ENCODE results near the gene FAM200A. TPM values are rescaled to one million over a fixed set of nuclear protein-coding genes. Genes with fewer than 3 reads are reported as not detected.
"Not testable (repeated sequence)": the region's sequence is repeated elsewhere in the genome, so short reads cannot be mapped to it uniquely, and the experiment has no call there.

FAM200A gene
- total and polyA plus RNA-seq, 12 donors: 4.0 to 10.7 (median 7.3) TPM

DNA sequence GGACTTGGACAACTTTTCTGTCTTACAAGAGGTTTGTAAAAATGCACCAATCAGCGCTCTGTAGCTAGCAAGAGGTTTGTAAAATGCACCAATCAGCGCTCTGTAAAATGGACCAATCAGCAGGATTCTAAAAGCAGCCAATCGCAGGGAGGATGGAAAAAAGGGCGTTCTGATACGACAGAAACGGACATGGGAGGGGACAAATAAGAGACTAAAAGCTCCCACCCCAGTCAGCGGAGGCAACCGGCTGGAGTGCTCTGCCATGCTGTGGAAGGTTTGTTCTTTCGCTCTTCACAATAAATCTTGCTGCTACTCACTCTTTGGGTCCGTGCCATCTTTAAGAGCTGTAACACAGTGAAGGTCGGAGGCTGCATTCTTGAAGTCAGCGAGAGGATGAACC lies 50.7 kb downstream of the FAM200A start:
- peak overlapping the region in 3 of 5 donors; percentile 92 to 96 (median 92) for H3K27ac ChIP-seq
- H3K9me3 ChIP-seq (replicated peaks in 1 of 3); intact Hi-C loops (cut with DNase I); H3K27me3 ChIP-seq; H3K36me3 ChIP-seq (replicated peaks in 1 of 2): not testable (repeated sequence)
- DNase-seq: peak; percentile 41 to 77 (median 66)
- H3K4me3 ChIP-seq: peak overlapping the region in 1 of 4 donors; percentile 82
- peaks cover 31 to 34% of the 10 kb centered on the region in 2 donors for H3K4me1 ChIP-seq (replicated peaks in 1 of 2)
- WGBS, 4 donors: 59 to 74% (median 61%) methylated on average over 10 to 12 of the region's 12 CpGs
- TF ChIP-seq POLR2A (IDR thresholded peaks at IDR 0.05): peak in 1 of 2 donors; percentile 55

DNA sequence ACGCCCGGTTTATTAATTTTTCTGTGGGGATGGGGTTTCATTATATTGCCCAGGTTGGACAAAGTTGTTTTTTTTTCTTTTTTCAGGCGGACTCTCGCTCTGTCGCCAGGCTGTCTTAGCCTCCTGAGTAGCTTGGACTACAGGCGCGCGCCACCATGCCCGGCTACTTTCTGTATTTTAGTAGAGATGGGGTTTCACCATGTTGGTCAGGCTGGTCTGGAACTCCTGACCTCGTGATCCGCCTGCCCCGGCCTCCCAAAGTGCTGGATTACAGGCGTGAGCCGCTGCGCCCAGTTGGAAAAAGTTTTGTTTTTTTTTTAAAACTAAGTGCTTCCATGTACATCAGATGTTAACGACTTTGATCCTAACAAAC lies 51.3 kb downstream of the FAM200A start:
- intact Hi-C loops (cut with DNase I): no loop called here
- Histone ChIP-seq H3K9me3 (replicated peaks in 1 of 3) (no peaks in the 10 kb centered on the region), H3K36me3 (replicated peaks in 1 of 2) (peaks cover 0 to 11% of the 10 kb centered on the region in 2 donors), H3K27ac (peak overlapping the region in 4 of 5 donors; percentile 86 to 96 (median 92)), H3K4me3 (peak overlapping the region; percentile 43 to 91 (median 70)), H3K4me1 (replicated peaks in 1 of 2) (peaks cover 25 to 27% of the 10 kb centered on the region in 2 donors), H3K27me3 (no peaks in the 10 kb centered on the region)
- peak in 1 of 7 donors; percentile 57 for DNase-seq
- TF ChIP-seq POLR2A (IDR thresholded peaks at IDR 0.05): no peak
- TF ChIP-seq, protein P1, sequence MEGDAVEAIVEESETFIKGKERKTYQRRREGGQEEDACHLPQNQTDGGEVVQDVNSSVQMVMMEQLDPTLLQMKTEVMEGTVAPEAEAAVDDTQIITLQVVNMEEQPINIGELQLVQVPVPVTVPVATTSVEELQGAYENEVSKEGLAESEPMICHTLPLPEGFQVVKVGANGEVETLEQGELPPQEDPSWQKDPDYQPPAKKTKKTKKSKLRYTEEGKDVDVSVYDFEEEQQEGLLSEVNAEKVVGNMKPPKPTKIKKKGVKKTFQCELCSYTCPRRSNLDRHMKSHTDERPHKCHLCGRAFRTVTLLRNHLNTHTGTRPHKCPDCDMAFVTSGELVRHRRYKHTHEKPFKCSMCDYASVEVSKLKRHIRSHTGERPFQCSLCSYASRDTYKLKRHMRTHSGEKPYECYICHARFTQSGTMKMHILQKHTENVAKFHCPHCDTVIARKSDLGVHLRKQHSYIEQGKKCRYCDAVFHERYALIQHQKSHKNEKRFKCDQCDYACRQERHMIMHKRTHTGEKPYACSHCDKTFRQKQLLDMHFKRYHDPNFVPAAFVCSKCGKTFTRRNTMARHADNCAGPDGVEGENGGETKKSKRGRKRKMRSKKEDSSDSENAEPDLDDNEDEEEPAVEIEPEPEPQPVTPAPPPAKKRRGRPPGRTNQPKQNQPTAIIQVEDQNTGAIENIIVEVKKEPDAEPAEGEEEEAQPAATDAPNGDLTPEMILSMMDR (IDR thresholded peaks at IDR 0.05): no peak
- 43 to 58% (median 47%) methylated on average over 15 to 16 of the region's 16 CpGs for WGBS, 4 donors

DNA sequence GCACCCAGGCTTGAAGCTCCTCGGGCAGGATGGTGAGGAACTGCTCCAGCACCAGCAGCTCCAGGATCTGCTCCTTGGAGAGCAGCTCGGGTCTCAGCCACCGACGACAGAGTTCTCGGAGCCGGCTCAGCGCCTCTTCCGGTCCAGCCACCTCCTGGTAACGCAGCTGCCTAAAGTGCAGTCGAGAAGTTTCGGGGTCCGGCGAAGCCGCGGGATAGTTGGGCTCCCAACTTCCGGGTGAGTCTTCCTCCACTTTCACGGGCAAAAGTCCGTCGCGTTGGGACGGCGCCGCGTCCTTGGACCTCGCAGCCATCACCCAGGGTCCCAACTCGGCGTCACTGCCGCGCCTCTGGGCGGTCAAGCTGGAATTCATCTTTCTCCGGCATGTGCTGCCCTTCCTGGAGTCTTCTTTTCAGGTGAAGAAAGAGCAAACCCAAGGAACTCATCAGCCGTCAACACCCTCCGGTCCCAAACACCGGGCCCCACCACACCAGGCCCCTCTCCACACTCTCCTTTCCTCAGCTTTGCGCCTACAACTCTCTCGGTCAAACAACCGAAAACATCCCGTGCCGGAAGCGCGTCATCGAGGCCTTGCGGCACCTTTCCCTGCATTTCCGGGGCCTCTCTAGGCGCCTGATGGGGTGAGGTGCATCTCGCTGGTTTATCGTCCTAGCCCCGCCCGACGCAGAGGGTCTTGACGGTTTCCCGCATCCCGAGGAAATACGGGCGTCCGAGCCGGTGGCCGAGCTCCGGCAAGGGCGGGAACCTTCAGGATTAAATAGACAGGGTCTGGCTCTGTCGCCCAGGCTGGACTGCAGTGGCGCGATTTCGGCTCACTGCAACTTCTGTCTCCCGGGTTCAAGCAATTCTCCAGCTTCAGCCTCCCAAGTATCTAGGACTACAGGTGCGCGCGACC lies 51.9 kb downstream of the FAM200A start, which contains the start of gene ZNF394:
ZNF394 (minus strand) TSS at position 561 of the 916 bp plus-strand sequence; CDS start at position 373, 188 bp downstream.
- DNase-seq: peak; percentile 89 to 96 (median 92)
- TF ChIP-seq, protein P1 (IDR thresholded peaks at IDR 0.05): no peak
- TF ChIP-seq POLR2A (IDR thresholded peaks at IDR 0.05): peak; percentile 8 to 83
- intact Hi-C loops (cut with DNase I): loop anchor here in 1 of 2 donors (5.0 kb wide), 1 partner anchor 52 kb away; the partner anchor contains the start of gene FAM200A
- Histone ChIP-seq H3K36me3 (replicated peaks in 1 of 2) (peaks cover 0 to 13% of the 10 kb centered on the region in 2 donors), H3K27ac (peak within 1 kb of the TSS; percentile 86 to 96 (median 92)), H3K27me3 (no peaks in the 10 kb centered on the region), H3K4me3 (peak within 1 kb of the TSS; percentile 43 to 91 (median 70)), H3K9me3 (replicated peaks in 1 of 3) (no peaks in the 10 kb centered on the region), H3K4me1 (replicated peaks in 1 of 2) (peaks cover 21 to 24% of the 10 kb centered on the region in 2 donors)
- 0% methylated on average over 16 to 68 of the region's 68 CpGs for WGBS, 4 donors

DNA sequence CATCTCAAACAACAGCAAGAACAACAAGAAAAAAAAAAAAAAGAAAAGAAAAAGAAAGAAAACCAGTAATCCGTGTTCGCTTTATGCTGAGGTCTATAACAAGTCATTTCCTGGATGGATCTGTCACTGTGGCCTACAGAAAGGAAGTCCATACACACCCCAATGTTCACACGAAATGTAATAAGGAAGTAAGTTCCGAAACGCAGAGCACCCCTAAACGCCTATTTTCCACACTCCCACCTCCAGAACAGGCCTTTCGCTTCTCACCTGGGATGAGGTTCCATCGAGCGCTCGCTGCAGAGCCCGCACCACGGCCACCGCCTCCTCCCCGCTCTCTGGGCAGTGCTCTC lies 52.6 kb downstream of the FAM200A start:
- Histone ChIP-seq H3K9me3 (replicated peaks in 1 of 3) (peaks cover 0 to 3% (median 0%) of the 10 kb centered on the region in 3 donors), H3K4me3 (peak overlapping the region; percentile 43 to 91 (median 70)), H3K27ac (peak overlapping the region; percentile 86 to 96 (median 92)), H3K27me3 (no peaks in the 10 kb centered on the region), H3K36me3 (replicated peaks in 1 of 2) (peaks cover 0 to 14% of the 10 kb centered on the region in 2 donors), H3K4me1 (replicated peaks in 1 of 2) (peaks cover 21 to 24% of the 10 kb centered on the region in 2 donors)
- WGBS, 4 donors: 0 to 4% (median 0%) methylated on average over 6 to 14 of the region's 14 CpGs
- intact Hi-C loops (cut with DNase I): loop anchor here in 1 of 2 donors (5.0 kb wide), 1 partner anchor 53 kb away; the partner anchor contains the start of gene FAM200A
- DNase-seq: no peak
- TF ChIP-seq, protein P1 (IDR thresholded peaks at IDR 0.05): no peak
- no peak for TF ChIP-seq POLR2A (IDR thresholded peaks at IDR 0.05)

All from adrenal gland (tissue), 12 donors.